ENCODE results near the gene PLEKHO1.

The PLEKHO1 gene

DNA sequence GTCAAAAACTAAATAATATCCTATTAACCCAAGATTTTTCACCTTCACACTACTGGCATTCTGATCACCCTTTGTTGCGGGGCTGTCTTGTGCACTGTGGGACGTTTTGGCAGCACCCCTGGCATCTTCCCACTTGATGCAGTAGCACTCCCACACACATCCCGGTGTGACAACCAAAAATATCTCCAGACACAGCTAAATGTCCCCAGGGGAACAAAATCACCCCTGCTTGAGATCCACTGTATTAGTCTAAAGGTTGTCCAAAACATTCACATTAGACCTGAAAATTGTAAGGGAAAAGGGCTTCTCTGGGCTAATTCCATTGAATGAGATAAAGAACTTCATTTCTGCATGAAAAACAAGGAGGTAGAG is 37.8 kb downstream of the PLEKHO1 start:
- H4K20me1 ChIP-seq (ENCODE audit: control insufficient read depth, insufficient read depth, low read depth, low read length) = no peaks in the 10 kb centered on the region
- no peaks in the 10 kb centered on the region for H3K9me2 ChIP-seq (replicated peaks; ENCODE audit: control insufficient read depth, low read length)
- no peak overlapping the region for H3K4me3 ChIP-seq (ENCODE audit: low read length)
- H3K36me3 ChIP-seq (ENCODE audit: control insufficient read depth, low read length) = no peaks in the 10 kb centered on the region
- H3K79me2 ChIP-seq (ENCODE audit: control insufficient read depth, low read length) = no peaks in the 10 kb centered on the region
- no peak overlapping the region for H3K4me2 ChIP-seq (ENCODE audit: low read length)
- peaks cover 6% of the 10 kb centered on the region; the same call in 1 of the 2 replicates for H3K27me3 ChIP-seq (ENCODE audit: control insufficient read depth, low read length)
- H3K4me1 ChIP-seq (ENCODE audit: control insufficient read depth, low read length) = peaks cover 9% of the 10 kb centered on the region
- TF ChIP-seq EZH2phosphoT487 (IDR thresholded peaks at IDR 0.05; ENCODE audit: borderline replicate concordance, low read length) = no peak
- TF ChIP-seq, protein P1, sequence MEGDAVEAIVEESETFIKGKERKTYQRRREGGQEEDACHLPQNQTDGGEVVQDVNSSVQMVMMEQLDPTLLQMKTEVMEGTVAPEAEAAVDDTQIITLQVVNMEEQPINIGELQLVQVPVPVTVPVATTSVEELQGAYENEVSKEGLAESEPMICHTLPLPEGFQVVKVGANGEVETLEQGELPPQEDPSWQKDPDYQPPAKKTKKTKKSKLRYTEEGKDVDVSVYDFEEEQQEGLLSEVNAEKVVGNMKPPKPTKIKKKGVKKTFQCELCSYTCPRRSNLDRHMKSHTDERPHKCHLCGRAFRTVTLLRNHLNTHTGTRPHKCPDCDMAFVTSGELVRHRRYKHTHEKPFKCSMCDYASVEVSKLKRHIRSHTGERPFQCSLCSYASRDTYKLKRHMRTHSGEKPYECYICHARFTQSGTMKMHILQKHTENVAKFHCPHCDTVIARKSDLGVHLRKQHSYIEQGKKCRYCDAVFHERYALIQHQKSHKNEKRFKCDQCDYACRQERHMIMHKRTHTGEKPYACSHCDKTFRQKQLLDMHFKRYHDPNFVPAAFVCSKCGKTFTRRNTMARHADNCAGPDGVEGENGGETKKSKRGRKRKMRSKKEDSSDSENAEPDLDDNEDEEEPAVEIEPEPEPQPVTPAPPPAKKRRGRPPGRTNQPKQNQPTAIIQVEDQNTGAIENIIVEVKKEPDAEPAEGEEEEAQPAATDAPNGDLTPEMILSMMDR (IDR thresholded peaks at IDR 0.05; ENCODE audit: low read depth, low read length, poor library complexity, severe bottlenecking) = peak; percentile 16
- 0 out of 2 replicates have a peak, but pooled peaks cover 2% of the 10 kb centered on the region for H3F3A ChIP-seq (ENCODE audit: control insufficient read depth, insufficient read depth)
- no peak overlapping the region for H3K27ac ChIP-seq (ENCODE audit: low read depth, low read length)
- no peaks in the 10 kb centered on the region for H3K9me3 ChIP-seq (ENCODE audit: control insufficient read depth, insufficient read depth, low read length)

DNA sequence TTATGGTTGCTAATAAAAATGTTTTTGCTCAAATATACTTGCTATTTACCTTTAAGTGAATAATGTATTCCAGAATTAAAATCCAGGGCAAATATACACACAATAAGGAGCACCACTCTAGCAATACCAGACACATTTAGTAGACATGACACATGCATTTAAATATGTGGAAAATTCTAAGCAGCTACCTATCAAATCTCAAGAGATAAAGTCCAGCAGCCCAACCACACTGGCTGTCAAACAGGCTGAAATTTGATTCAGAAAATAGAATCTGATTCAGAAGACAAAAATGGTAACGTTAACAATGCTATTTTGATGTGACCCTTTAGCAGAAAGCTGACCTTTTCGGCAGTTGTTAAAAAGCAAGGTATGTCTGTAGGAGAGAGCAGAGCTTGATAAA is 42.3 kb downstream of the PLEKHO1 start:
- Histone ChIP-seq H3K4me2 (ENCODE audit: low read length) (no peak overlapping the region), H3K27me3 (ENCODE audit: control insufficient read depth, low read length) (peaks cover 8% of the 10 kb centered on the region; the same call in 1 of the 2 replicates), H4K20me1 (ENCODE audit: control insufficient read depth, insufficient read depth, low read depth, low read length) (no peaks in the 10 kb centered on the region), H3K9me3 (ENCODE audit: control insufficient read depth, insufficient read depth, low read length) (no peaks in the 10 kb centered on the region), H3K4me1 (ENCODE audit: control insufficient read depth, low read length) (peaks cover 6% of the 10 kb centered on the region), H3K27ac (ENCODE audit: low read depth, low read length) (no peak overlapping the region), H3K4me3 (ENCODE audit: low read length) (no peak overlapping the region), H3K9me2 (replicated peaks; ENCODE audit: control insufficient read depth, low read length) (no peaks in the 10 kb centered on the region), H3K79me2 (ENCODE audit: control insufficient read depth, low read length) (no peaks in the 10 kb centered on the region), H3F3A (ENCODE audit: control insufficient read depth, insufficient read depth) (0 out of 2 replicates have a peak, but pooled peaks cover under 1% of the 10 kb centered on the region), H3K36me3 (ENCODE audit: control insufficient read depth, low read length) (no peaks in the 10 kb centered on the region)
- no peak for TF ChIP-seq EZH2phosphoT487 (IDR thresholded peaks at IDR 0.05; ENCODE audit: borderline replicate concordance, low read length)
- TF ChIP-seq, protein P1 (IDR thresholded peaks at IDR 0.05; ENCODE audit: low read depth, low read length, poor library complexity, severe bottlenecking) = no peak

DNA sequence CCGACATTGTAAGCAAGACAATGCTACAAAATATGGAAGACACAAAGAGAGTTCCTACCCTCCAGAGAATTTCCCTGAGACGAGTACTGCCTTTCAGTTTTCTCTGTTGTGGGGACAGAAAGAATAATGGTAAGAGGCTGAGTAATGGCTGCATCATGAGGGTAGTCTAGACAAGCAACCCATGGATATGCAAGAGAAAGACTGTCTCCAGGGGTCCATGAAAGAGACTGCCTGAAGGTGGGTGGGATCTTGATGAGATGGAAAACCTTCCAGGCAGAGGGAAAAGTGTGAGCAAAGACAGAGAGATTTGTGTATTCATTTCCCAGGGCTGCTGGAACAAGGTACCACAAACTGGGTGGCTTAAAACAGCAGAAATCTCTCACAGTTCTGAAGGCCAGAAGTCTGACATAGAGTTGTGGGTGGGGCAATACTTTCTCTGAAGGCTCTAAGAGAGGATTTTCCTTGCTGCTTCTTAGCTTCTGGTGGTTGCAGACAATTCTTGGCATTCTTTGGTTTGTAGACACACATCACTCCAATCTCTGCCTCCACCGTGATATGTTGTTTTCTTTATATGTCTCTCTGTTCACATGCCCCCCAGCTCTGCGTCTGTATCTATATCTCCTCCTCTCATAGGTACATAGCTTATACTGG is 44.8 kb downstream of the PLEKHO1 start:
- Histone ChIP-seq H4K20me1 (ENCODE audit: control insufficient read depth, insufficient read depth, low read depth, low read length) (no peaks in the 10 kb centered on the region), H3K27me3 (ENCODE audit: control insufficient read depth, low read length) (peaks cover 9% of the 10 kb centered on the region), H3K27ac (ENCODE audit: low read depth, low read length) (no peak overlapping the region), H3K9me2 (replicated peaks; ENCODE audit: control insufficient read depth, low read length) (no peaks in the 10 kb centered on the region), H3K9me3 (ENCODE audit: control insufficient read depth, insufficient read depth, low read length) (no peaks in the 10 kb centered on the region), H3K79me2 (ENCODE audit: control insufficient read depth, low read length) (no peaks in the 10 kb centered on the region), H3K36me3 (ENCODE audit: control insufficient read depth, low read length) (no peaks in the 10 kb centered on the region), H3K4me3 (ENCODE audit: low read length) (no peak overlapping the region), H3K4me1 (ENCODE audit: control insufficient read depth, low read length) (no peaks in the 10 kb centered on the region), H3K4me2 (ENCODE audit: low read length) (no peak overlapping the region), H3F3A (ENCODE audit: control insufficient read depth, insufficient read depth) (no peaks in the 10 kb centered on the region)
- no peak for TF ChIP-seq EZH2phosphoT487 (IDR thresholded peaks at IDR 0.05; ENCODE audit: borderline replicate concordance, low read length)
- TF ChIP-seq, protein P1 (IDR thresholded peaks at IDR 0.05; ENCODE audit: low read depth, low read length, poor library complexity, severe bottlenecking) = no peak
